Spleen (tissue), 11 donors: ENCODE data around the gene ZC2HC1C. TPM values are rescaled to one million over a fixed set of nuclear protein-coding genes. Genes with fewer than 3 reads are reported as not detected.

Experiments
- DNase-seq: peaks from one replicate; pipeline ENCODE4 v3.0.0-alpha.2; 2020
- H3K27ac ChIP-seq, 8 donors: fragments of 200-600 bp; sonication (generic) in 7 of 8; 1 replicate in 4 of 8; 2 replicates in 4 of 8; pipeline versions ENCODE4 v1.5.0 to v1.8.0; 2016 to 2021; ENCODE audit warnings: inconsistent platforms in 4 of 8, mild to moderate bottlenecking in 4 of 8, moderate library complexity in 1 of 8
- H3K27me3 ChIP-seq, 7 donors: fragments of 200-600 bp; sonication (generic) in 6 of 7; replicated peaks in 1 of 7; 1 replicate in 4 of 7; 2 replicates in 3 of 7; pipeline versions ENCODE4 v1.5.0 to v1.8.0; 2016 to 2021; ENCODE audit warnings: inconsistent platforms in 3 of 7, mild to moderate bottlenecking in 1 of 7
- H3K36me3 ChIP-seq, 6 donors: fragments of 200-600 bp; sonication (generic) in 5 of 6; 1 replicate in 4 of 6; 2 replicates in 2 of 6; pipeline versions ENCODE4 v1.5.0 to v1.8.0; 2016 to 2021; ENCODE audit warnings: inconsistent platforms in 2 of 6
- H3K4me1 ChIP-seq, 6 donors: fragments of 200-600 bp; sonication (generic) in 5 of 6; 1 replicate in 3 of 6; 2 replicates in 3 of 6; pipeline versions ENCODE4 v1.5.0 to v1.8.0; 2016 to 2021; ENCODE audit warnings: inconsistent platforms in 3 of 6
- H3K4me3 ChIP-seq, 8 donors: fragments of 200-600 bp; sonication (generic) in 7 of 8; 1 replicate in 4 of 8; 2 replicates in 4 of 8; pipeline versions ENCODE4 v1.5.0 to v1.8.0; 2016 to 2021; ENCODE audit warnings: inconsistent platforms in 4 of 8, mild to moderate bottlenecking in 4 of 8, moderate library complexity in 2 of 8
- H3K9me3 ChIP-seq, 8 donors: fragments of 200-600 bp; sonication (generic) in 7 of 8; 1 replicate in 4 of 8; 2 replicates in 4 of 8; pipeline versions ENCODE4 v1.5.0 to v1.8.0; 2016 to 2021; ENCODE audit warnings: inconsistent platforms in 4 of 8
- POLR2A ChIP-seq, 3 donors: fragments of 450-650 bp; IDR thresholded peaks; one replicate each; pipeline ENCODE4 v1.5.1; 2017; ENCODE audit warnings: antibody characterized with exemption in 3 of 3, mild to moderate bottlenecking in 1 of 3
- POLR2AphosphoS5 ChIP-seq, 3 donors: sonication (generic); formaldehyde crosslinking; IDR thresholded peaks; one replicate each; pipeline ENCODE4 v1.5.1; 2017; ENCODE audit warnings: antibody characterized with exemption in 3 of 3
- WGBS, 5 donors: extraction: QIAGEN DNeasy Blood & Tissue Kit in 3 of 5; methylation state at CpG; one replicate each; pipeline versions ENCODE4 v1.1.5 to v1.1.7; 2013 to 2018; 5-methylcytosine and 5-hydroxymethylcytosine counted together
- intact Hi-C: fragments of 100-400 bp; cut with DNase I; formaldehyde crosslinking; loops from one replicate; pipeline ENCODE4 v1.15.0; 2023; ENCODE audit warnings: low total_unique reads
- polyA plus RNA-seq, 3 donors: library from polyadenylated mRNA; stranded (reverse); fragments of 200-250 nt; gene quantifications; one replicate each; pipeline ENCODE4 v1.2.1, GENCODE V29; 2013
- total RNA-seq, 7 donors: library from RNA; depleted of rRNA in 3 of 7; stranded (reverse); fragments of >200 nt in 3 of 7; fragmentation: NEBNext Ultra II Directional in 4 of 7; extraction: Animal tissue kit (Norgen Biotek cat#: 25700) in 4 of 7; gene quantifications; one replicate each; pipeline versions ENCODE4 v1.1.0 to v1.2.1, GENCODE V29; 2016 to 2021
- TF ChIP-seq, protein P1 (sequence below), 11 experiments: fragments of 200-600 bp in 7 of 11; fragments of 450-650 bp in 4 of 11; sonication (generic) in 4 of 11; IDR thresholded peaks in 8 of 11; conservative IDR thresholded peaks in 3 of 11; 1 replicate in 7 of 11; 2 replicates in 4 of 11; pipeline versions ENCODE4 v1.4.0 to v1.8.0; 2016 to 2021; ENCODE audit warnings: antibody characterized with exemption in 11 of 11, inconsistent platforms in 4 of 11, mild to moderate bottlenecking in 1 of 11
- donor health status: healthy with polysubstance abuse.
- donor health status: DM: no; HTN: no; CAD: no; lungs with moderate emphysema.
- donor health status: DM: no; HTN: no; CAD: no.
- donor health status: Bipolar disorder and iron deficiency.
- donor health status: healthy.
- donor health status: DM: no; HTN: no; CAD: no.
- donor health status: DM: yes; HTN: yes; CAD: no.

The ZC2HC1C gene
- total and polyA plus RNA-seq, 10 donors: 0.89 to 2.8 (median 1.2) TPM

DNA sequence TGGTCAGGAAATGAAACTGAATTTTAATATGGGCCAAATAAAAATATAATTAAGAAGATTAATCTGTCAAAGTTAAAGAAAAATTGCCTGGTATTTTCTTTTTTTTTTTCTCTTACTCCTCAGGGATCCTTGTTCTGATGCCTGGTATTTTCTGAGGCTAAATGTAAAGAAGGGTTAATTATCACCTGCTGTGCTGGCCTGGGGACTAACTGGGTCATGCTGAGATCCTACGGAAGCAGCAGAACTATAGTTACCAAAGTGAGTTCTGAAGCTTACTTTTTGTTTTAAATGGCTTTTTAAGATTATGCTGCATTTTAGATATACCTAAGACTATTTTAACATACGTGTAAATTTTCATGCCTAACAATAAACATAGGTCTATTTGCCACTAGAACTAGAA lies 23.3 kb downstream of the ZC2HC1C start:
- TF ChIP-seq POLR2A (IDR thresholded peaks at IDR 0.05) (no peak), POLR2AphosphoS5 (IDR thresholded peaks at IDR 0.05) (no peak)
- TF ChIP-seq, protein P1, sequence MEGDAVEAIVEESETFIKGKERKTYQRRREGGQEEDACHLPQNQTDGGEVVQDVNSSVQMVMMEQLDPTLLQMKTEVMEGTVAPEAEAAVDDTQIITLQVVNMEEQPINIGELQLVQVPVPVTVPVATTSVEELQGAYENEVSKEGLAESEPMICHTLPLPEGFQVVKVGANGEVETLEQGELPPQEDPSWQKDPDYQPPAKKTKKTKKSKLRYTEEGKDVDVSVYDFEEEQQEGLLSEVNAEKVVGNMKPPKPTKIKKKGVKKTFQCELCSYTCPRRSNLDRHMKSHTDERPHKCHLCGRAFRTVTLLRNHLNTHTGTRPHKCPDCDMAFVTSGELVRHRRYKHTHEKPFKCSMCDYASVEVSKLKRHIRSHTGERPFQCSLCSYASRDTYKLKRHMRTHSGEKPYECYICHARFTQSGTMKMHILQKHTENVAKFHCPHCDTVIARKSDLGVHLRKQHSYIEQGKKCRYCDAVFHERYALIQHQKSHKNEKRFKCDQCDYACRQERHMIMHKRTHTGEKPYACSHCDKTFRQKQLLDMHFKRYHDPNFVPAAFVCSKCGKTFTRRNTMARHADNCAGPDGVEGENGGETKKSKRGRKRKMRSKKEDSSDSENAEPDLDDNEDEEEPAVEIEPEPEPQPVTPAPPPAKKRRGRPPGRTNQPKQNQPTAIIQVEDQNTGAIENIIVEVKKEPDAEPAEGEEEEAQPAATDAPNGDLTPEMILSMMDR (IDR thresholded peaks at IDR 0.05 in 8 of 11, conservative IDR thresholded peaks at IDR 0.05 in 3 of 11): no peak
- Histone ChIP-seq H3K27me3 (no peaks in the 10 kb centered on the region), H3K4me3 (no peak overlapping the region), H3K36me3 (peaks cover 3 to 100% (median 87%) of the 10 kb centered on the region in 6 donors), H3K4me1 (peaks cover 0 to 5% (median 0%) of the 10 kb centered on the region in 6 donors), H3K9me3 (no peaks in the 10 kb centered on the region), H3K27ac (no peak overlapping the region)
- intact Hi-C loops: no loop called here
- 89 to 99% (median 95%) methylated on average over 2 of the region's 2 CpGs for WGBS, 5 donors
- DNase-seq: no peak

DNA sequence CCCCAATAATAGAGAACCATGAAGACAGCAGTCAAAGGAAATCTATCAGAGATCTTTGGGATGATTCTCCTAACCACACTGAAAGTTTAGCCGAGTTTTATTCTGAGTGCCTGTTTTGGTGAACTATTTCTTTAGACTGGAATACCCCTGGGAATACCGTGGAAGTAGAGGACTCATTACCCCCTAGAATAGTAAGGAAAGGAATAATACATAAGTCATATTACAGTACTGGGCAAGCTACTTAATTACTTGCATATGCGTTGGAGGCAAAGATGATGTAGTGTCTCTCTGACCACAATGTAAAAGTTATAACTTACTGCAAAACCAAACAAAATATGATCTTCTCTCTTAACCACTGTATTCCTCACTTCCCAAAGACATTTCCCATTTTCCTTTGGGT lies 25.5 kb downstream of the ZC2HC1C start:
- DNase-seq: no peak
- H3K27me3 ChIP-seq: no peaks in the 10 kb centered on the region
- H3K9me3 ChIP-seq: no peaks in the 10 kb centered on the region
- TF ChIP-seq, protein P1 (IDR thresholded peaks at IDR 0.05 in 8 of 11, conservative IDR thresholded peaks at IDR 0.05 in 3 of 11): no peak
- no peak for TF ChIP-seq POLR2A (IDR thresholded peaks at IDR 0.05)
- TF ChIP-seq POLR2AphosphoS5 (IDR thresholded peaks at IDR 0.05): no peak
- intact Hi-C loops: no loop called here
- no peak overlapping the region for H3K27ac ChIP-seq
- H3K4me1 ChIP-seq: peaks cover 0 to 5% (median 0%) of the 10 kb centered on the region in 6 donors
- peaks cover 7 to 100% (median 91%) of the 10 kb centered on the region in 6 donors for H3K36me3 ChIP-seq
- no peak overlapping the region for H3K4me3 ChIP-seq
- 92 to 98% (median 96%) methylated on average over 3 of the region's 3 CpGs for WGBS, 5 donors

DNA sequence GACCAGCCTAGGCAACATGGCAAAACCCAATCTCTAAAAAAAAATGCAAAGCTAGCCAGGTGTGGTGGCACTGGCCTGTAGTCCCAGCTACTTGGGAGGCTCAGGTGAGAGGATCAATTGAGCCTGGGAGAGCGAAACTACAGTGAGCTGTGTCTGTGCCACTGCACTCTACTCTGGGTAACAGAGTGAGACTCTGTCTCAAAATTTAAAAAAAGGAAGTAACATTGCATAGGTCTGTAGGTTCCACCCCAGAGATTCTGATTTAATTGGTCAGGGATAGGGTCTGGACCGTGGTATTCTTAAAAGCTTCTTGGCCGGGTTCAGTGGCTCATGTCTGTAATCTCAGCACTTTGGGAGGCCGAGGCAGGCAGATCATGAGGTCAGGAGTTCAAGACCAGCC lies 26.2 kb downstream of the ZC2HC1C start:
- no peak overlapping the region for H3K4me3 ChIP-seq
- H3K4me1 ChIP-seq: peaks cover 0 to 5% (median 0%) of the 10 kb centered on the region in 6 donors
- H3K36me3 ChIP-seq: peaks cover 7 to 100% (median 90%) of the 10 kb centered on the region in 6 donors
- no peak overlapping the region for H3K27ac ChIP-seq
- intact Hi-C loops: no loop called here
- 80 to 89% (median 85%) methylated on average over 4 of the region's 4 CpGs for WGBS, 5 donors
- H3K9me3 ChIP-seq: no peaks in the 10 kb centered on the region
- no peaks in the 10 kb centered on the region for H3K27me3 ChIP-seq
- no peak for DNase-seq
- TF ChIP-seq POLR2AphosphoS5 (IDR thresholded peaks at IDR 0.05) (no peak), POLR2A (IDR thresholded peaks at IDR 0.05) (no peak)
- TF ChIP-seq, protein P1 (IDR thresholded peaks at IDR 0.05 in 8 of 11, conservative IDR thresholded peaks at IDR 0.05 in 3 of 11): no peak

DNA sequence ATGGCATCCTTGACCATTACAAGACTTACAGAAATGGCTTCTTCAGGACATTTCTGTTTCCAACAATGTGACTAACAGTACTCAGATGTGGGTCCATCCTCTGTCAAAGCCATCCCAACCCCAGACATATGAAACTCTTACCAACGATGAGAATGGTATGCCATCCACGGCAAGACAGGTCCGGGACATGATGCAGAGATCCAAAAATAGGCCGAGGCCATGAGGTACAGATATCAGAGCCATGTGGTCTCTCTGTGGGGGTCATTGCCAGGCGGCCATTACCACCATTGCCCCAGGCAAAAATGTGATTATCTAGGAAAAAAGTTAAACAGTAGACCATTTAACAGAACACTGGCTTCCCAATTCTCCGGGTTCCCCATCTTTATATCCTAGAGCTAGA lies 27.5 kb downstream of the ZC2HC1C start:
- 90 to 97% (median 95%) methylated on average over 6 of the region's 6 CpGs for WGBS, 5 donors
- Histone ChIP-seq H3K9me3 (no peaks in the 10 kb centered on the region), H3K36me3 (peaks cover 7 to 100% (median 89%) of the 10 kb centered on the region in 6 donors), H3K27me3 (no peaks in the 10 kb centered on the region), H3K4me1 (peaks cover 0 to 5% (median 0%) of the 10 kb centered on the region in 6 donors), H3K27ac (no peak overlapping the region), H3K4me3 (no peak overlapping the region)
- DNase-seq: no peak
- intact Hi-C loops: no loop called here
- TF ChIP-seq POLR2AphosphoS5 (IDR thresholded peaks at IDR 0.05) (no peak), POLR2A (IDR thresholded peaks at IDR 0.05) (no peak)
- TF ChIP-seq, protein P1 (IDR thresholded peaks at IDR 0.05 in 8 of 11, conservative IDR thresholded peaks at IDR 0.05 in 3 of 11): no peak
